ENCODE data around the gene FNDC10. TPM values are rescaled to one million over a fixed set of nuclear protein-coding genes. Genes with fewer than 3 reads are reported as not detected.
A peak's percentile ranks its signal among the peaks of the same experiment; 100 is the strongest.

Gene FNDC10
- total RNA-seq, 1 donor from 2014 or later: 2.5 TPM

DNA sequence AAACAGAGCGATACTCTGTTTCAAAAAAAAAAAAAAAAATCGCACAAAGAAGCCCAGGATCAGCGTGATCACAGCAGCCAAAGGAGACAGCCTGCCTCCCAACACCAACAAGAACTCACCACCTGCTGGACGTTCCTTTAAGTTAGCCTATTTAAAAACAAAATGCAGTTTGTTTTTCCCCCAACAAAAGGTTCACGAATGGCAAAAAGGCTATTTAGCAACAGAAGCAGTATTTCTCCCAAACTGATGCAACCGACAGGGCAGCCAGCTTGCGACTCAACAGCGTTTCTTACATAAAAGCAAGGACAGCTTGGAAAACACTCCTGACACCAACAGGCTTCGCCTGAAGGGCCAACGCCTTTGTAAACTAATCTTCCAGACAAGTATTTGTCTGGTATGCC lies 32.0 kb downstream of the FNDC10 start:
- Histone ChIP-seq H3K27me3 (no peaks in the 10 kb centered on the region), H3K4me3 (no peak overlapping the region), H2AFZ (replicated peaks) (no peak overlapping the region), H3K79me2 (ENCODE audit: low read depth) (peaks cover 99% of the 10 kb centered on the region), H4K20me1 (ENCODE audit: low read depth) (peaks cover 90% of the 10 kb centered on the region), H3K27ac (no peak overlapping the region), H3K9me3 (ENCODE audit: low read depth) (no peaks in the 10 kb centered on the region), H3K4me2 (no peak overlapping the region), H3K36me3 (no peaks in the 10 kb centered on the region), H3K9ac (no peak overlapping the region), H3K4me1 (no peaks in the 10 kb centered on the region), H3F3A (ENCODE audit: low read depth) (peaks cover 11% of the 10 kb centered on the region)
- Mint-ChIP-seq H3K36me3 (peaks cover 27% of the 10 kb centered on the region), H3K27me3 (ENCODE audit: insufficient read depth, low read depth) (peaks cover 3% of the 10 kb centered on the region), H3K4me1 (no peaks in the 10 kb centered on the region), H3K4me3 (no peak overlapping the region), H3K9me3 (no peaks in the 10 kb centered on the region), H3K27ac (no peak overlapping the region)
- DNase-seq (ENCODE audit: low spot score): no peak
- TF ChIP-seq EZH2 (IDR thresholded peaks at IDR 0.05) (no peak), EZH2phosphoT487 (IDR thresholded peaks at IDR 0.05) (no peak), CTCF (IDR thresholded peaks at IDR 0.05) (no peak)

- Mint-ChIP-seq H3K4me1 (no peaks in the 10 kb centered on the region), H3K36me3 (peaks cover 27% of the 10 kb centered on the region), H3K27me3 (ENCODE audit: insufficient read depth, low read depth) (peaks cover 3% of the 10 kb centered on the region), H3K4me3 (no peak overlapping the region), H3K9me3 (no peaks in the 10 kb centered on the region), H3K27ac (peak overlapping the region; percentile 15)
- H4K20me1 ChIP-seq (ENCODE audit: low read depth): peaks cover 84% of the 10 kb centered on the region
- no peaks in the 10 kb centered on the region for H3K27me3 ChIP-seq
- no peaks in the 10 kb centered on the region for H3K36me3 ChIP-seq
- no peaks in the 10 kb centered on the region for H3K4me1 ChIP-seq
- peaks cover 11% of the 10 kb centered on the region for H3F3A ChIP-seq (ENCODE audit: low read depth)
- H3K4me3 ChIP-seq: no peak overlapping the region
- TF ChIP-seq EZH2 (IDR thresholded peaks at IDR 0.05): no peak
- TF ChIP-seq EZH2phosphoT487 (IDR thresholded peaks at IDR 0.05): no peak
- no peak for TF ChIP-seq CTCF (IDR thresholded peaks at IDR 0.05)
- peaks cover 98% of the 10 kb centered on the region for H3K79me2 ChIP-seq (ENCODE audit: low read depth)
- H3K4me2 ChIP-seq: no peak overlapping the region
- H3K9ac ChIP-seq: no peak overlapping the region
- no peaks in the 10 kb centered on the region for H3K9me3 ChIP-seq (ENCODE audit: low read depth)
- no peak for DNase-seq (ENCODE audit: low spot score)
- no peak overlapping the region for H3K27ac ChIP-seq
- no peak overlapping the region for H2AFZ ChIP-seq (replicated peaks)
Measured at GRCh38 chr1:1567152-1567875, 32.6 kb downstream of the FNDC10 start.

DNA sequence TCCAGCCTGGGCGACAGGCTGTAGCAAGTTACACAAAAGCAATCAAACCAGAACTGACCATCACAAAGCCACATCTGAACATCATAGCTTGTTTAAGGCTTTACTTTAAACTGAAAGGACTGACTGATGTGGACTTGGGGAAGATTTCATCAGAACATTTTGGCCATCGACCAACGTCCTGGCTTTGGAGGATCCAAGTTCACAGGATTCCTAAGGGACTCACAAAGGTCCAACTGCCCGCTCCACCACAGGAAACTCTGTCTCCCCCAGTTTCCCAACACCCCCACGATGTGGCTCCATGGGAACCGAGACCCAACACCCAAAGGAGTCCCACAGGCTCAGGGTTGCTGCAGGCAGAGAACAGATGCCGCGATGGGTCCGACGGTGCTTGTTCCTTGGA lies 34.6 kb downstream of the FNDC10 start:
- no peak for TF ChIP-seq CTCF (IDR thresholded peaks at IDR 0.05)
- TF ChIP-seq EZH2phosphoT487 (IDR thresholded peaks at IDR 0.05): no peak
- TF ChIP-seq EZH2 (IDR thresholded peaks at IDR 0.05): no peak
- H3K9ac ChIP-seq: no peak overlapping the region
- Mint-ChIP-seq H3K4me3 (no peak overlapping the region), H3K4me1 (no peaks in the 10 kb centered on the region), H3K27ac (no peak overlapping the region), H3K27me3 (ENCODE audit: insufficient read depth, low read depth) (peaks cover 3% of the 10 kb centered on the region), H3K9me3 (no peaks in the 10 kb centered on the region), H3K36me3 (peaks cover 27% of the 10 kb centered on the region)
- no peak for DNase-seq (ENCODE audit: low spot score)
- no peaks in the 10 kb centered on the region for H3K9me3 ChIP-seq (ENCODE audit: low read depth)
- peaks cover 69% of the 10 kb centered on the region for H4K20me1 ChIP-seq (ENCODE audit: low read depth)
- H3K4me2 ChIP-seq: no peak overlapping the region
- peaks cover 5% of the 10 kb centered on the region for H3F3A ChIP-seq (ENCODE audit: low read depth)
- H3K4me1 ChIP-seq: no peaks in the 10 kb centered on the region
- no peak overlapping the region for H3K4me3 ChIP-seq
- peaks cover 78% of the 10 kb centered on the region for H3K79me2 ChIP-seq (ENCODE audit: low read depth)
- no peak overlapping the region for H3K27ac ChIP-seq
- H3K27me3 ChIP-seq: no peaks in the 10 kb centered on the region
- H3K36me3 ChIP-seq: no peaks in the 10 kb centered on the region
- no peak overlapping the region for H2AFZ ChIP-seq (replicated peaks)

All from neural progenitor cell (in vitro differentiated cells).